Activated B cell treated with CpG ODN at 0.5 μM for 24 hours (primary cell): ENCODE data around the gene S100Z. TPM values are rescaled to one million over a fixed set of nuclear protein-coding genes. Genes with fewer than 3 reads are reported as not detected.
"Not testable (repeated sequence)": the region's sequence is repeated elsewhere in the genome, so short reads cannot be mapped to it uniquely, and the experiment has no call there.

Experiments used
- ATAC-seq: fragments of 200-7000 bp; cut with Tn5 transposase; one replicate; pipeline ENCODE4 v1.10.0; 2021; ENCODE audit warnings: low read depth, mild to moderate bottlenecking, moderate library complexity
- CTCF ChIA-PET: fragments of 350-600 bp; sonication (Branson Sonifier 250); formaldehyde crosslinking; loops from one replicate; lab custom pipeline; 2021; ENCODE audit warnings: antibody characterized with exemption; lab: Charles Lee
- POLR2A ChIA-PET: fragments of 350-600 bp; sonication (Branson Sonifier 250); formaldehyde crosslinking; loops from one replicate; lab custom pipeline; 2021; ENCODE audit warnings: antibody characterized with exemption; lab: Charles Lee
- DNase-seq: peaks from one replicate; pipeline ENCODE4 v3.0.0; 2022
- H3K27ac Mint-ChIP-seq: one replicate; pipeline ENCODE4 v1.8.0; 2020; ENCODE audit warnings: mixed read lengths
- H3K27me3 Mint-ChIP-seq: one replicate; pipeline ENCODE4 v1.8.0; 2021; ENCODE audit warnings: mixed read lengths
- H3K36me3 Mint-ChIP-seq: one replicate; pipeline ENCODE4 v1.8.0; 2021; ENCODE audit warnings: low read depth, mixed read lengths
- H3K4me1 Mint-ChIP-seq: one replicate; pipeline ENCODE4 v1.8.0; 2021; ENCODE audit warnings: mixed read lengths
- H3K4me3 Mint-ChIP-seq: one replicate; pipeline ENCODE4 v1.8.0; 2020; ENCODE audit warnings: mild to moderate bottlenecking, mixed read lengths
- H3K9me3 Mint-ChIP-seq: one replicate; pipeline ENCODE4 v1.8.0; 2020; ENCODE audit warnings: mixed read lengths
- intact Hi-C: fragments of 100-400 bp; cut with micrococcal nuclease; formaldehyde crosslinking; loops from one replicate; pipeline ENCODE4 v1.15.1; 2024
- total RNA-seq: library from RNA; stranded (reverse); gene quantifications from 2 replicates; pipeline ENCODE4 v1.2.3, GENCODE V29; 2022
- TF ChIP-seq, protein P1 (sequence below): fragments of 200-600 bp; IDR thresholded peaks from one replicate; pipeline ENCODE4 v1.8.0; 2022; ENCODE audit warnings: antibody characterized with exemption, mild to moderate bottlenecking

The S100Z gene
- total RNA-seq, 1 donor from 2014 or later: not detected

DNA sequence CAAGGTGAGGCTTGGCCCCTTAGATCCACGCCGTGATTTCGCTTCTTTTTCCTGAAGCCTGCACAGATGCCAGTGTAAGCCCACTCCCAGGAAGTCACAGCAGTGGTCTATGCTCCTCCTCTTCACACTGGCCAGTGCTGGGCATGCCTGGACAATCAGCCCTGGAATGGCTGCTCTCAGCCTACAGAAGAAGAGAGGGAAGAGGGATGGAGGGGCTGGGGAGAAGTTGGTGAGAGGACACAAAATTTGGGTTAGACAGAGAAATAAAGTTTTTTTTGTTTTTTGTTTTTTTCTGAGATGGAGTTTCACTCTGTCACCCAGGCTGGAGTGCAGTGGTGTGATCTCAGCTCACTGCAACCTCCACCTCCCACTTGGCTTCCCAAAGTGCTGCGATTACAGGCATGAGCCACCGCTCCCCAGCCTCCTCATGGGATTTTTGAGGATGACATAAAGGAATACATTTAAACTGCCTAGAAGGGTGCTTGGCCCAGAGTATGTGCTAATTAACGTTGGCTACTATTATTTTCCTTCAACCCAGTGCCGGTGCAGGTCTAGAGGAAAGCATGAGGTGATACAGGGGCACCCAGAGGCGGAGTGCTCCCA is 830 bp downstream of the S100Z start:
- ATAC-seq: no peak
- H3K36me3 Mint-ChIP-seq: no peaks in the 10 kb centered on the region
- POLR2A ChIA-PET: no interaction called here
- DNase-seq: no peak
- H3K4me3 Mint-ChIP-seq: no peak overlapping the region
- no peak overlapping the region for H3K27ac Mint-ChIP-seq
- peaks cover 28% of the 10 kb centered on the region for H3K4me1 Mint-ChIP-seq
- intact Hi-C loops: no loop called here
- CTCF ChIA-PET: no interaction called here
- H3K9me3 Mint-ChIP-seq: no peaks in the 10 kb centered on the region
- TF ChIP-seq, protein P1, sequence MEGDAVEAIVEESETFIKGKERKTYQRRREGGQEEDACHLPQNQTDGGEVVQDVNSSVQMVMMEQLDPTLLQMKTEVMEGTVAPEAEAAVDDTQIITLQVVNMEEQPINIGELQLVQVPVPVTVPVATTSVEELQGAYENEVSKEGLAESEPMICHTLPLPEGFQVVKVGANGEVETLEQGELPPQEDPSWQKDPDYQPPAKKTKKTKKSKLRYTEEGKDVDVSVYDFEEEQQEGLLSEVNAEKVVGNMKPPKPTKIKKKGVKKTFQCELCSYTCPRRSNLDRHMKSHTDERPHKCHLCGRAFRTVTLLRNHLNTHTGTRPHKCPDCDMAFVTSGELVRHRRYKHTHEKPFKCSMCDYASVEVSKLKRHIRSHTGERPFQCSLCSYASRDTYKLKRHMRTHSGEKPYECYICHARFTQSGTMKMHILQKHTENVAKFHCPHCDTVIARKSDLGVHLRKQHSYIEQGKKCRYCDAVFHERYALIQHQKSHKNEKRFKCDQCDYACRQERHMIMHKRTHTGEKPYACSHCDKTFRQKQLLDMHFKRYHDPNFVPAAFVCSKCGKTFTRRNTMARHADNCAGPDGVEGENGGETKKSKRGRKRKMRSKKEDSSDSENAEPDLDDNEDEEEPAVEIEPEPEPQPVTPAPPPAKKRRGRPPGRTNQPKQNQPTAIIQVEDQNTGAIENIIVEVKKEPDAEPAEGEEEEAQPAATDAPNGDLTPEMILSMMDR: no peak
- peaks cover 2% of the 10 kb centered on the region for H3K27me3 Mint-ChIP-seq

DNA sequence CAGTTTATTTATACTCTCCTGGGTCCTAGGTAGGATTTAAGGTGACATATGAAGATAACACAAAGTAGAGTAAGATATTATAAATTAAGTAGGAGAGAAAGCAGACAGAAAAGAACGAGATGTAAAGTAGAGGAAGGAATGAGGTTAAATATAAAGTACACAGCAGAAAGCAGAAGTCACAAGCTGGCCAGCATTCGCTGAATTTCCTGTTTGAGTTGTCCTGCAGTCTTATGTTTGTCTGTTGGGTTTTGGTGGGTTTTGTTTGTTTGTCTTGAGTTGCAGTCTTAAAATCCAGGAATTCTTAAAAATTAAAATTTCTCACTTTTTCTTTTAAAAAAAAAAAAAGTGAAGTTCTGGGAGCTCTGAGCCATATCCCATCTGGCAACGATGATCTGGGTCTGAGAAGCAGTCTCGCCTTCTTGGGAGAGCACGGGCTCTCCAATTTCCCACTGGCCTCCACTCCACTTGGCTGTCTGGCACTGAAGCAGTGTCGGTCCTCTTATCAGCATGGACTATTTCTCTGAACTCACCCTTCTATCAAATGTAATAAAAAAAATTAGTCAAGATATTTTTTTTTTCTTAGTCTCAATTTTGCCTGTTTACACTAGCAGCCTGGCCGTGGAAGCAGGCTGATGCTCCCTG is 2.0 kb downstream of the S100Z start:
- no peak overlapping the region for H3K27ac Mint-ChIP-seq
- POLR2A ChIA-PET: interaction anchor here (0.6 kb wide), 1 partner anchor 579 kb away, joined by 3 read pairs; no protein-coding TSS in a partner anchor
- H3K9me3 Mint-ChIP-seq: no peaks in the 10 kb centered on the region
- CTCF ChIA-PET: no interaction called here
- H3K27me3 Mint-ChIP-seq: peaks cover 2% of the 10 kb centered on the region
- H3K36me3 Mint-ChIP-seq: no peaks in the 10 kb centered on the region
- H3K4me3 Mint-ChIP-seq: peak overlapping the region; percentile 21
- DNase-seq (no peak), ATAC-seq (no peak)
- peaks cover 40% of the 10 kb centered on the region for H3K4me1 Mint-ChIP-seq
- intact Hi-C loops: no loop called here
- TF ChIP-seq, protein P1: no peak

DNA sequence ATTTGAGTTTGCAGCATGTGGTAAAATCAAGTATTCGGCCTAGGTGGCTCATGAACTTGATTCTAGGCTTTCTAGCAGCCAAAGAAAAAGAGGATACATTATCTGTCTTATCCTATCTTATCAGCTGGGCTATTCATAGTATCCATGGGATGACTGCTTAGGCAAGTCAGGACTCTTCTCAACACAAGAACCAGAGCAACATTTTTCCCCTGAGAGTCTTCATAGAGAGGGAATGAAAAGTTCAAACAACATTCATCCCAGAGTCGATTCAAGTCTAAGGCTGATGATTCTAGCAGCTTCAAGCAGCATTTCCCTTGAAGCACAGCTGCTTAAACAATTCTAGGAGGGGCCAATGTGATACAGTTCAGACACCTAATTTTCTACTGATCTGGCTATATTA is 3.0 kb downstream of the S100Z start:
- H3K36me3 Mint-ChIP-seq: no peaks in the 10 kb centered on the region
- ATAC-seq: no peak
- no peaks in the 10 kb centered on the region for H3K9me3 Mint-ChIP-seq
- H3K27me3 Mint-ChIP-seq: no peaks in the 10 kb centered on the region
- TF ChIP-seq, protein P1: no peak
- CTCF ChIA-PET: no interaction called here
- H3K4me1 Mint-ChIP-seq: peaks cover 40% of the 10 kb centered on the region
- DNase-seq: no peak
- POLR2A ChIA-PET: no interaction called here
- H3K27ac Mint-ChIP-seq: no peak overlapping the region
- intact Hi-C loops: no loop called here
- H3K4me3 Mint-ChIP-seq: no peak overlapping the region

DNA sequence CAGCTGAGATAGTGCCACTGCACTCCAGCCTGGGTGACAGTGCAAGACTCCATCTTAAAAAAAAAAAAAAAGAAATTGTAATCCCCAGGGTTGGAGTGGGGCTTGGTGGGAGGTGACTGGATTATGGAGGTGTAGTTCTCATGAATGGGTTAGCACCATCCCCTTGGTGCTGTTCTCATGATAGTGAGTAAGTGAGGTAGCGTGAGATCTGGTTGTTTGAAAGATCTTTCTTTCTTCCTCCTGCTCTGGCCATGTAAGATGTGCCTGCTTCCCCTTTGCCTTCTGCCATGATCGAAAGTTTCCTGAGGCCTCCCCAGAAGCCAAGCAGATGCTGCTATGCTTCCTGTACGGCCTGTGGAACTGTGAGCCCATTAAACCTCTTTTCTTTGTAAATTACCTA is 3.9 kb downstream of the S100Z start:
- H3K27me3 Mint-ChIP-seq, H3K9me3 Mint-ChIP-seq, CTCF ChIA-PET, H3K4me3 Mint-ChIP-seq, H3K27ac Mint-ChIP-seq, DNase-seq, H3K36me3 Mint-ChIP-seq, ATAC-seq, intact Hi-C loops, POLR2A ChIA-PET: not testable (repeated sequence)
- H3K4me1 Mint-ChIP-seq: peaks cover 40% of the 10 kb centered on the region

DNA sequence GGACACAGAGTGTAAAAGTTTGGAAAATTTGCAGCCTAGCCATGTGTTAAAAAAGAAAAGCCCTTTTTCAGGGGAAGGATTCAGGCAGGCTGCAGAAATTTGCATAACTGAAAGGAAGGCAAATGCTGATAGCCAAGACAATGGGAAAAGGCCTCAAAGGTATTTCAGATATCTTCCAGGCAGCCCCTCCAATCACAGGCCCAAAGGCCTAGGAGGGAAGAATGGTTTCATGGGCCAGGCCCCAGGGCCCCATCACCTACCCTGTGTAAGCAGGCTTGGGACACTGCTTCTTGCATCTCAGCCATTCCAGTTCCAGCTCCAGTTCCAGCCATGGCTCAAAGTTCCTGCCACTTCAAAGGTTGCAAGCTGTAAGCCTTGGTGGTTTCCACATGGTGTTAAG is 4.8 kb downstream of the S100Z start:
- no peak for DNase-seq
- Mint-ChIP-seq H3K36me3 (no peaks in the 10 kb centered on the region), H3K9me3 (no peaks in the 10 kb centered on the region), H3K27ac (no peak overlapping the region), H3K4me1 (peaks cover 40% of the 10 kb centered on the region), H3K27me3 (no peaks in the 10 kb centered on the region), H3K4me3 (no peak overlapping the region)
- ATAC-seq: no peak
- CTCF ChIA-PET: no interaction called here
- POLR2A ChIA-PET: no interaction called here
- intact Hi-C loops: no loop called here
- TF ChIP-seq, protein P1: no peak

DNA sequence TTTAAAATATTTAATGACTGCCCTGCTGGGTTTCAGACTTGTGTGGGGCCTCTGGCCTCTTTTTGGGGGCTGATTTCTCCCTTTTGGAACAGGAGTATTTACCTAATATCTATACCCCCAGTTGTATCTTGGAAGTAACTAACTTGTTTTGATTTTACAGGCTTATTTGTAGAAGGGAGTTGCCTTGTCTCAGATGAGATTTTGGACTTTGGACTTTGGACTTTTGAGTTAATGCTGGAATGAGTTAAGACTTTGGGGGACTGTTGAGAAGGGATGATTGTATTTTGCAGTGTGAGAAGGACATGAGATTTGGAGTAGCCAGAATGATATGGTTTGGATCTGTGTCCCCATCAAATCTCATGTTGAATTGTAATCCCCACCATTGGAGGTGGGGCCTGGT is 5.7 kb downstream of the S100Z start:
- ATAC-seq, POLR2A ChIA-PET, H3K27me3 Mint-ChIP-seq, H3K9me3 Mint-ChIP-seq, DNase-seq, H3K36me3 Mint-ChIP-seq, H3K4me3 Mint-ChIP-seq, CTCF ChIA-PET, intact Hi-C loops: not testable (repeated sequence)
- Mint-ChIP-seq H3K4me1 (peaks cover 34% of the 10 kb centered on the region), H3K27ac (peak overlapping the region; percentile 72)
